GM18511 (cell line): Measurements from ENCODE around the gene RBM33.
"Not testable (repeated sequence)": the region's sequence is repeated elsewhere in the genome, so short reads cannot be mapped to it uniquely, and the experiment has no call there.

Experiments
- ATAC-seq: cut with Tn5 transposase; IDR thresholded peaks from one replicate; pipeline ENCODE4 v1.9.1; 2021; ENCODE audit warnings: mild to moderate bottlenecking, moderate library complexity; ENCODE audit not compliant: unreplicated experiment

Gene RBM33, protein sequence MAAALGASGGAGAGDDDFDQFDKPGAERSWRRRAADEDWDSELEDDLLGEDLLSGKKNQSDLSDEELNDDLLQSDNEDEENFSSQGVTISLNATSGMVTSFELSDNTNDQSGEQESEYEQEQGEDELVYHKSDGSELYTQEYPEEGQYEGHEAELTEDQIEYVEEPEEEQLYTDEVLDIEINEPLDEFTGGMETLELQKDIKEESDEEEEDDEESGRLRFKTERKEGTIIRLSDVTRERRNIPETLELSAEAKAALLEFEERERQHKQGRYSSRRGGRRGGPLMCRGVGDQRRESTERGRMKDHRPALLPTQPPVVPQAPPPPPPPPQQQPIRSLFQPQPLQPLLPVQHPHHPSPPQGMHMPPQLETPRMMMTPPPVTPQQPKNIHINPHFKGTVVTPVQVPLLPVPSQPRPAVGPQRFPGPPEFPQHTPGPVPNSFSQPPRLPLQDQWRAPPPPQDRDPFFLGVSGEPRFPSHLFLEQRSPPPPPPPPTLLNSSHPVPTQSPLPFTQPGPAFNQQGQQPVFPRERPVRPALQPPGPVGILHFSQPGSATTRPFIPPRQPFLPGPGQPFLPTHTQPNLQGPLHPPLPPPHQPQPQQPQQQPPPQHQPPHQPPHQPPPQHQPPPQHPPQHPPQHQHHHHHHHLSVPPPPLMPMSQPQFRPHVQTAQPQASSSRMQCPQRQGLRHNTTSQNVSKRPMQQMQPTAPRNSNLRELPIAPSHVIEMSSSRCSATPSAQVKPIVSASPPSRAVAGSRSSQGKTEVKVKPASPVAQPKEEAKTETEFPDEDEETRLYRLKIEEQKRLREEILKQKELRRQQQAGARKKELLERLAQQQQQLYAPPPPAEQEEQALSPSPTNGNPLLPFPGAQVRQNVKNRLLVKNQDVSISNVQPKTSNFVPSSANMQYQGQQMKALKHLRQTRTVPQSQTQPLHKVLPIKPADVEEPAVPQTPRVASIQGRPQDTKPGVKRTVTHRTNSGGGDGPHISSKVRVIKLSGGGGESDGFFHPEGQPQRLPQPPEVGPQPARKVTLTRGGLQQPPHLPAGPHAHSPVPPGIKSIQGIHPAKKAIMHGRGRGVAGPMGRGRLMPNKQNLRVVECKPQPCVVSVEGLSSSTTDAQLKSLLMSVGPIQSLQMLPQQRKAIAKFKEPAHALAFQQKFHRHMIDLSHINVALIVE

DNA sequence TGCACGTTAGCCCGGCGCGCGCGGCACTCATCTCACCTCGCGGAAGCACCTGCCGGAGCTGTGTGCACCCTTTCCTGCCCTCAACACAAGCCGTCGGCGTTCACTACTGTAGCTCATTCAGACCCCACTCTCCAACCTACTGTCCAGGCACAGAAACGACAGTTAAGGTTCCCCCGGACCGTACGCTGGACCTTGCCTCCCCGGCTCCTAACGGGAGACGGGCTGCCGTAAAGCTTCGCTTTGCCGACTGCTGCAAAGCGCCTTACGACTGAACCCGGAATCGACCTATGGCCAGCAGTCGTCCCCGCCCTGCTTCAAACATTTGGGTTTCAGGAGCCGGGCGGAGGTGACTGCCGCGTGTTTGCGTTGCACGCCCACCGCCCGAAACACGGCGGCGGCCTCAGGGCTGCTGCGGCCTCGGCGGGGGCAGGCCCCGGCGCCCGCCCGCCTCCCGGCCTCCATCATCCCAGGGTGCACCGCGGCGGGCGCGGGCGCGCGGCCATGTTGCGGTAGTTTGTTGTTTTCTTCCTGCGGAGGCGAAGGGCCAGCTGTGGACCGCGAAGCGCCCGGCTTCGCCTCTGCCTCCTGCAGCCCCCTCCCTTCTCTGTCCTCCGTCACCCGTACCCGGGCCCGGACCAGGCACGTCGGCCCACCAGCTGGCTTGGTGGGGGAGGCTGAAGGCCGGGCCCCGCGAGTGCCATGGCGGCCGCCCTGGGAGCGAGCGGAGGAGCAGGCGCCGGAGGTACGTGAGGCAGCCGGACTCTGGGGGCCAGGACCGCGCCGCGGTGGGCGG, at the start of gene RBM33:
Gene RBM33, plus strand, starts transcription at position 484 of the 793 bp plus-strand sequence. Its CDS starts 216 bp downstream, at position 700.
- peak; percentile 85 for ATAC-seq

GRCh38 chr7:155594961-155595366, 49.5 kb upstream of the RBM33 start:
- ATAC-seq = no peak

GRCh38 chr7:155597753-155598140, 46.7 kb upstream of the RBM33 start:
- ATAC-seq = no peak

DNA sequence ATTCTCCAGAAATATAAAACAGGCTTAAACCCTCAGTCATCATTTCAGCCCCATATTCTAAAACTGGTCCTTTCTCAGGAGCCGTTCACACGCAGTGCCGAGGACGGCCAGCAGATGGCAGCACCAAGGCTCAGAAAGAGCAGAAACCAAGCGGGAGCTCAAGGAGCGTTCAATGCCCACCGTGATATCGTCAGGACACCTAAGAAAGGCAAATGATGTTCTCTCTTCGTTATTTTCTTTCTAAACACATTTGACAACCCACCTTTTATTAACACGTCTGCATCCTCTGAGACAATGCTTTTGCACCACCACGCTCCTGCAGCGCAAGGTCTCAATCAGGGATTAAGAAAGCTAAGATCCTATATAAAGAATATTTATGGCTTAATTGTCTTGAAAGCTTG, 45.7 kb upstream of the RBM33 start:
- ATAC-seq = peak; percentile 84

DNA sequence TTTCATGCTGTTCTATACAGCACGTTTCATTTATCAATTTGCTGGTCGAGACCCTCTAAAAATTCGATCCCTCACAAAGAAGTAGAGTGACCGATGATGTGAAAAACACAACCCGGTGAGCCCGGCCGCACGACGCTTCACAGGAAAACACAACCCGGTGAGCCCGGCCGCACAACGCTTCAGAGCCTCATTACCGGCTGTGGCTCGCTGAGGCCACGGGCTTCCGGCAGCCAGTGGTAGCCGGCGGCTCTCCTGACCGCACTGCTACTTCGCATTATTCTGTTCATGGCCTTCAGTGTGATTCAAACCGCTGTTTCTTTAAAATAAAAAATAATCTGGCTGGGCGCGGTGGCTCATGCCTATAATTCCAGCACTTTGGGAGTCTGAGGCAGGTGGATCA, 42.3 kb upstream of the RBM33 start:
- ATAC-seq = no peak

- no peak for ATAC-seq
Measured at GRCh38 chr7:155602750-155603149, 41.7 kb upstream of the RBM33 start.

- ATAC-seq = no peak
Measured at GRCh38 chr7:155603205-155603857, 41.1 kb upstream of the RBM33 start.

DNA sequence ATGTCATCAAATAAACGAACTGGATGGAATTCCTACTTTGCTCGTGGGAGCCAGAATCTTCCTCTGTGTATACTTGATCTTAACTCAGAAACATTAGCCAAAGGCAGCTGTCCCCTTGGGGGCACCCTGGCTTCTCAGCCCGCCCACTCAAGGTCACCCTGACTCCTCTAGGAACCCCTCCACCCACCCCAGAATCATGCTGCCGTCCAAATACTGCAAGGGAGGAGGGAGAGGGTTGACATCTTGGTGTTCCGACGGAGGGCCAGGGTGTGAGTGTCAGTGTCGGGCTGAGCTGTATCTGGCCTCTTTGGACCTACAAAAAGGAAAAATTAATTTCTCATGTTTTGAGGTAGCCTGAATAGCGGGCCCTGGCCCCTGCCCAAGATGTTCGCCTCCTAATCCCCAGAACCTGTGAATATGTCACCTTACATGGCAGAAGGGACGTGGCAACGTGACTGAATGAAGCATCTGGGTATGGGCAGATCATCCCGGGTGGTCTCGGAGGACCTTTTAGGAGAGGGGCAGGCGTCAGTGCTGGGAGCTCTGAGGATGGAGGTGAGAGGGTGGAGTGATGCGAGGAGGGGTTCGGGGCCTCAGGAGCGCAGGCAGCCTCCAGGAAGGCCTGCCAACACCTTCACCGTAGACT, 40.5 kb upstream of the RBM33 start:
- no peak for ATAC-seq

- no peak for ATAC-seq
Measured at GRCh38 chr7:155604504-155604997, 39.9 kb upstream of the RBM33 start.

DNA sequence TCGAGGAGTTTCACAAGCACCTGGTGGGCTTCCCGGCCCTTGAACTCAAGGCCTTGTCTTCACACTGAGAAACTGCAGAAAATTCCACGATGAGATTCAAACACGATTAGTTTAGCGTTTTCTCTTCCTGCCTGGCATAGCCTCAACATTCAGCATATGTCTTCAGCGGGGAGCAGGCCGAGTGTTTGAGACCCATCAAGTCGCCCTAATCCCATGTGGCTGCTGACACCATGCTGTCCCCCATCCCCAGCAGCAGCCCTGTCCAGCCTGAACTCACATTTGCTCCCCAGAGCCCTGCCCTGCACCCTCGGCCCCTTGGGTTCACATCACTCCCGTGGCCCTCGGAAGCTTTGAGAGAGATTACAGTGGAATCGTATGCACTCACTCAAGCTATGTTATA, 35.3 kb upstream of the RBM33 start:
- no peak for ATAC-seq

DNA sequence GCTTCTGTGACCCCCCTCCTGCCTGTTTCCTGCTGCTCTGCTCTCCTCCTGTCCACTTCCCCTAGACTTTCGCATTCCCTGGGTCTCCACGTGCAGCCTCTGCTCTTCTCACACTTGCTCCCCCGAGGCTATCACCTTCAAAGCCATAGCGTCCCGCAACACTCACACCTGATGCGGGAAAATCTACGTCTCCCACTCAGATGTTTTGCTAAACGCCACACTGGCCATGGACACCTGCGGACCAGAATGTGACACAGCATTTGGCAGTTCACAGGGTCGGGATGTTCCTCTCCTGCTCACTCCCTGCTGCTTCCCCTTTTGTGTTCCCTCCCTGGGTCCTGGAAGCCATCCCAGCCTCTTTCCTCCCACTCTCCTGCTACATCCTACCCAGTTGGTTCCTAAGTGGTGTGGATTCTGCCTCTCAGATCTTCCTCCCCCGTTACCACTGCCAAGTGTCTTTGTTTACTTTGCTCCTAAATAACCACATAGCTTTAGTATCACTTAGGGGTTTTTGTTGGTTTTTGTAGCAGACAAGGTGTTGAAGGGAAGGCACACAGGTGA, 33.7 kb upstream of the RBM33 start:
- no peak for ATAC-seq

- ATAC-seq = no peak
Measured at GRCh38 chr7:155611808-155612447, 32.5 kb upstream of the RBM33 start.

GRCh38 chr7:155612658-155613057, 31.8 kb upstream of the RBM33 start:
- ATAC-seq = no peak

DNA sequence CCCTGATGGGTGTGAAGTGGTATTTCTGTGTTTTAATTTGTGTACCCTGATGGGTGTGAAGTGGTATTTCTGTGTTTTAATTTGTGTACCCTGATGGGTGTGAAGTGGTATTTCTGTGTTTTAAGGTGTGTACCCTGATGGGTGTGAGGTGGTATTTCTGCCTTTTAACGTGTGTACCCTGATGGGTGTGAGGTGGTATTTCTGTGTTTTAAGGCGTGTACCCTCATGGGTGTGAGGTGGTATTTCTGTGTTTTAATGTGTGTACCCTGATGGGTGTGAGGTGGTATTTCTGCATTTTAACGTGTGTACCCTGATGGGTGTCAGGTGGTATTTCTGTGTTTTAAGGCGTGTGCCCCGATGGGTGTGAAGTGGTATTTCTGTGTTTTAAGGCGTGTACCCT, 29.4 kb upstream of the RBM33 start:
- not testable (repeated sequence) for ATAC-seq

DNA sequence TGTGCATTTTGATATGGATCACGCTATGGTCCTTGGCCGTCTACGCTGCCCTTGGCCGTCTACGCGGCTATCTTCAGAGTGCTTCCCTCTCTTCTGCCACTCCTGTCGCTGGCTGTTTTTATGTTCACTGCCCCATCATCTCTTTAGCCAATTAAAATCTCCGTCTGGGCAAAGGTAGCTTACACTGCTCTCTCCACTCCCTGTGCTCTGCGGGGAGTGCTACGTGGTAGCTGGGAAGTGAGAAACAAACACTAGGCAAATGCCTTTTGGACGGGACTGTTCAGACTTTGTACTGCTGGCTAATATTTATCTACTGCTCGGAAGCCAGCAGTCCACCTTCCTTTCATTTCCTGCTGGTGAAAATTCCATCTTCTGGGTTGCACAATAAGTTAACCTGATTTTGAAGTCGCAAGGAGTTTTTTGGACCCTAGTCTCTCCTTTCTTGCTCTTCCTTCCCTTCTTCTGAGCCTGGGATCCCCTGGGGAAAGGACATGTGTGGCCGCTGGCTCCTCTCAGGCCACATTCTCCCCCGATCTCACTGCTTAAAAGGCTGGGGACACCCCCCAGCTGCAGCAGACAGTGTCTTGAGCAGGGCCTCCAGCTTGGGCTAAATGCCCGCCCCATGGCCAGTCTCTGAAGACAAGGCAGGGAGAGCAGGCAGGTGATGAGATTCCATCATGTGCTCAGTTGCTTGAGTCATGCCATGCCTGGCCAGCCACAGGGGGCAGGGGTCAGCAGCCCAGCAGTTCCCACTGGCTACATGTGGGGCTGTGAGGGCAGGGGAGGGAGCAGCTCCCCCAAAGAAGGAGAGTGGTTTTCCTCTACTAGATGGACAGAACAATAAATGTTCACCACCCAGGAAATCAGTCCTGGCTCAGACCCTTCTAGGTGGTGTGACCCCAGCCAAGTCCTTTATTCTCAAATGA, 25.5 kb upstream of the RBM33 start:
- ATAC-seq = no peak

DNA sequence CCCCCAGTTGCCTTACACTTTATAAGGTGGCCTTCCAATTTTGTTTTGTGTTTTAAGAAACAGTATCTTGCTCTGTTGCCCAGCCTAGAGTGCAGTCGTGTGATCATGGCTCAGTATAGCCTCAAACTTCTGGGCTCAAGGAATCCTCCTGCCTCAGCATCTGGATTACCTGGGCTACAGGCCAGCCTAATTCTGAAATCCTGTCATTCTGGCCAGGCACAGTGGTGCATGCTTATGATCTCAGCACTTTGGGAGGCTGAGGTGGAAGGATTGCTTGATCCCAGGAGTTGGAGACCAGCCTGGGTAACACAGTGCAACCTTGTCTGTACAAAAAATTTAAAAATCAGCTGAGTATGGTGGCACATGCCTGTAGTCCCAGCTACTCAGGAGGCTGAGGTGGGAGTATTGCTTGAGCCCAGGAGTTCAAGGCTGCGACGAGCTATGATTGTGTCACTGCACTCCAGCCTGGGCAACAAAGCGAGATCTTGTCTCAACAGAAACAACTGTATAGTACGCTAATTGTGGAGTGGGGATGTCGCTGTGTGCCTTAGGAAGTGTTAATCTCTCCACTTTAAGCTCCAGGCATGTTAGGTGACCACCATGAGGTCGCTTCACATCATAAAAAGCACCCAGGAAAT, 24.7 kb upstream of the RBM33 start:
- ATAC-seq = no peak

DNA sequence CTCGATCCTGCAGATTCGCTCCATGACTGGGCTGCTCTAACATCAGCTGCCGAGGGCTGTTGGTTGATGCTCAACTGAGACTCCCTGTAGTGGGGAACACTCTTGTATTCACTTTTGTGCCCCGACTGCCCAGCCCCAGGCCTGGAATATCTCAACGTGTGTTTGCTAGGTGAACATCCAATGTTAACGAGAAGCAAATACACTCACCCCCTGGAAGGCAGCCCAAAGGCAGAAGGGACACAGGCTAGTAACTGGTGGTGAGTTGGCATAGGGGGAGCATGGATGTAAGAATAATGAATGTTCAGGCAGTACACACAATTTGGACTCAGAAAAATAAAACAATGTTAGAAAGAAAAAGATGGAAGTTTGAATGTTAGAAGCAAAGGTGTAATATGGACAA, 24.0 kb upstream of the RBM33 start:
- ATAC-seq = no peak
